Lower leg skin (tissue), 3 donors: ENCODE results near the gene TFG.

Source experiments
- POLR2A ChIP-seq, 2 donors: fragments of 450-650 bp; IDR thresholded peaks; one replicate each; pipeline ENCODE4 v1.6.1; 2016 to 2017; ENCODE audit warnings: antibody characterized with exemption in 2 of 2, mild to moderate bottlenecking in 1 of 2, moderate library complexity in 1 of 2
- TF ChIP-seq, protein P1 (sequence below), 3 donors: fragments of 450-650 bp; IDR thresholded peaks; one replicate each; pipeline ENCODE4 v1.5.1; 2016; ENCODE audit warnings: antibody characterized with exemption in 3 of 3, mild to moderate bottlenecking in 3 of 3, moderate library complexity in 2 of 3

DNA sequence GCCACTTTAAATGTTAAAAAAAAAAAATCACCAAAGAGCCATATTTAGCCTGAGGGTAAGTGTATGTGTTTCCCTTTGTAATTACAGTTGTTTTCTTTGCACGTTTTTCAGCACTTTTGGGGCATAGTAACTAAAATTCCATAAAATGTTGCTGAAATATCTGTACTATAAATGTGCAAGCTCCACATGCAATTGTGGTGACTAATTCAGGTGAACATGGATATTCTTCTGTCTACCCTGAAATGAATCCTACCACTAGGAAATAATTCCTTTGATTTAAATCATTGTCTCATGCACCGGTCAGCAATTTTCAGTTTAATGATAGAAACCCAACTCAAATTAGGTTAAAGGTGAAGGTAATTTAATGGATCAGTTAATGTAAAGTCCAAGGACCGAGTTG lies 13.1 kb upstream of the TFG start:
- TF ChIP-seq, protein P1, sequence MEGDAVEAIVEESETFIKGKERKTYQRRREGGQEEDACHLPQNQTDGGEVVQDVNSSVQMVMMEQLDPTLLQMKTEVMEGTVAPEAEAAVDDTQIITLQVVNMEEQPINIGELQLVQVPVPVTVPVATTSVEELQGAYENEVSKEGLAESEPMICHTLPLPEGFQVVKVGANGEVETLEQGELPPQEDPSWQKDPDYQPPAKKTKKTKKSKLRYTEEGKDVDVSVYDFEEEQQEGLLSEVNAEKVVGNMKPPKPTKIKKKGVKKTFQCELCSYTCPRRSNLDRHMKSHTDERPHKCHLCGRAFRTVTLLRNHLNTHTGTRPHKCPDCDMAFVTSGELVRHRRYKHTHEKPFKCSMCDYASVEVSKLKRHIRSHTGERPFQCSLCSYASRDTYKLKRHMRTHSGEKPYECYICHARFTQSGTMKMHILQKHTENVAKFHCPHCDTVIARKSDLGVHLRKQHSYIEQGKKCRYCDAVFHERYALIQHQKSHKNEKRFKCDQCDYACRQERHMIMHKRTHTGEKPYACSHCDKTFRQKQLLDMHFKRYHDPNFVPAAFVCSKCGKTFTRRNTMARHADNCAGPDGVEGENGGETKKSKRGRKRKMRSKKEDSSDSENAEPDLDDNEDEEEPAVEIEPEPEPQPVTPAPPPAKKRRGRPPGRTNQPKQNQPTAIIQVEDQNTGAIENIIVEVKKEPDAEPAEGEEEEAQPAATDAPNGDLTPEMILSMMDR (IDR thresholded peaks at IDR 0.05) = no peak
- TF ChIP-seq POLR2A (IDR thresholded peaks at IDR 0.05) = no peak
